ENCODE data around the gene CETN2.
A peak's percentile ranks its signal among the peaks of the same experiment; 100 is the strongest.
"Not testable (repeated sequence)": the region's sequence is repeated elsewhere in the genome, so short reads cannot be mapped to it uniquely, and the experiment has no call there.

CETN2 gene

GRCh38 chrX:152830312-152831305 is at the start of gene CETN2, which contains the start of gene NSDHL:
Gene CETN2 (minus strand): TSS chrX:152830757. CDS start chrX:152830710, 47 bp downstream.
Gene NSDHL (plus strand): TSS chrX:152831063. CDS start chrX:152846325, 15,262 bp downstream.
- DNase-seq (ENCODE audit: low spot score), result peak; percentile 95

GRCh38 chrX:152878976-152879755 is 48.6 kb upstream of the CETN2 start:
- peak; percentile 2 for DNase-seq (ENCODE audit: low spot score)

GRCh38 chrX:152876931-152877840 is 46.6 kb upstream of the CETN2 start:
- DNase-seq (ENCODE audit: low spot score), result no peak

GRCh38 chrX:152873361-152873760 is 42.8 kb upstream of the CETN2 start:
- no peak for DNase-seq (ENCODE audit: low spot score)

GRCh38 chrX:152872522-152872921 is 42.0 kb upstream of the CETN2 start:
- DNase-seq (ENCODE audit: low spot score), result no peak

- DNase-seq (ENCODE audit: low spot score), result no peak
These were observed 40.7 kb upstream of the CETN2 start for GRCh38 chrX:152871260-152871659.

GRCh38 chrX:152869972-152870371 is 39.4 kb upstream of the CETN2 start:
- no peak for DNase-seq (ENCODE audit: low spot score)

GRCh38 chrX:152866386-152866785 is 35.8 kb upstream of the CETN2 start:
- DNase-seq (ENCODE audit: low spot score), result no peak

GRCh38 chrX:152865232-152865920 is 34.8 kb upstream of the CETN2 start:
- DNase-seq (ENCODE audit: low spot score), result no peak

GRCh38 chrX:152861826-152862225 is 31.3 kb upstream of the CETN2 start:
- no peak for DNase-seq (ENCODE audit: low spot score)

GRCh38 chrX:152861116-152861515 is 30.6 kb upstream of the CETN2 start:
- peak; percentile 10 for DNase-seq (ENCODE audit: low spot score)

GRCh38 chrX:152853986-152854385 is 23.4 kb upstream of the CETN2 start:
- no peak for DNase-seq (ENCODE audit: low spot score)

GRCh38 chrX:152850465-152850864 is 19.9 kb upstream of the CETN2 start:
- DNase-seq (ENCODE audit: low spot score), result no peak

GRCh38 chrX:152847281-152847680 is 16.7 kb upstream of the CETN2 start:
- DNase-seq (ENCODE audit: low spot score), result peak; percentile 16

- no peak for DNase-seq (ENCODE audit: low spot score)
These were observed 15.2 kb upstream of the CETN2 start for GRCh38 chrX:152845618-152846240.

- DNase-seq (ENCODE audit: low spot score), result no peak
These were observed 13.7 kb upstream of the CETN2 start for GRCh38 chrX:152844256-152844655.

GRCh38 chrX:152843852-152844251 is 13.3 kb upstream of the CETN2 start:
- DNase-seq (ENCODE audit: low spot score), result no peak

- DNase-seq (ENCODE audit: low spot score), result no peak
These were observed 12.3 kb upstream of the CETN2 start for GRCh38 chrX:152842772-152843338.

GRCh38 chrX:152835470-152835869 is 4.9 kb upstream of the CETN2 start:
- not testable (repeated sequence) for DNase-seq (ENCODE audit: low spot score)

- DNase-seq (ENCODE audit: low spot score), result no peak
These were observed 2.8 kb upstream of the CETN2 start for GRCh38 chrX:152833378-152833777.
